Measurements from ENCODE around the gene AQP7.
"Not testable (repeated sequence)": the region's sequence is repeated elsewhere in the genome, so short reads cannot be mapped to it uniquely, and the experiment has no call there.

The AQP7 gene

DNA sequence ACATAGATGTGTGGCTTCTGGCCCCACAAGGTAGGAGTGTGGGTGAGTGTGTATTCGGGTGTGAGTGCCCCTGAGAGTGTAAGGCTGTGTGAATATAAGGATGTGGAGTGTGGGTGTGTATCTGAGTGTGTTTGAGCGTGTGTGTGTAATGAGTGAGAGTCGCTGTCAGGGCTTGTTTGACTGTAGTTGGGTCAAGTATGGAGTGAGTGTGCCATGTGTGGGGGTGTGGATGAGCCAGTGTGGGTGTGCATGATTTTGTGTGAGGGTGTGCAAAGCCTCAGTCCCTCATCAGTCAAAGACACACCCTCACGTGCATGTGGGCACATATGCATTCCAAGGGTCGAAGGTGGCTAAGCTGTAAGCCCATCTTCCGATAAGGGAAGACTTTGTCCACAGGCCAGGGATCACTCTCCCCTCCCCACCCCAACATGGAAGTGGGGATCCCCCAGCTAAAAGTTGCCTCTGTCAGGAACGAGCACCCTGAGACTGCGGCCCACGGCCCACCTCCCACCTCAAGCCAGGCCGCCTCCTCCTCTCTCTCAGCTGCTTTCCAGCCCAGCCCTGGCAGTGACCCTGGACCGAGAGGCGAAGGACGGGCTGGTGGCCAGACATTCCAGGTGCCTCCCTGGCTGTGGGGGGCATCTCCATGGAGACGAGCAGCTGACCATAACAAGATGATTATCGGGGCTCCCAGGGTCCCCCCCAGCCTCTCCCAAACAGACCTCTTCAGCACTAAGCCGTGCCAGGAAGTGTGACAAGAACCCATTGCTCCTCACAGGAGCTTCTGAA is 32.1 kb upstream of the AQP7 start:
- FAIRE-seq: no peak
- DNase-seq (ENCODE audit: extremely low spot score, insufficient read length, low read depth): no peak

DNA sequence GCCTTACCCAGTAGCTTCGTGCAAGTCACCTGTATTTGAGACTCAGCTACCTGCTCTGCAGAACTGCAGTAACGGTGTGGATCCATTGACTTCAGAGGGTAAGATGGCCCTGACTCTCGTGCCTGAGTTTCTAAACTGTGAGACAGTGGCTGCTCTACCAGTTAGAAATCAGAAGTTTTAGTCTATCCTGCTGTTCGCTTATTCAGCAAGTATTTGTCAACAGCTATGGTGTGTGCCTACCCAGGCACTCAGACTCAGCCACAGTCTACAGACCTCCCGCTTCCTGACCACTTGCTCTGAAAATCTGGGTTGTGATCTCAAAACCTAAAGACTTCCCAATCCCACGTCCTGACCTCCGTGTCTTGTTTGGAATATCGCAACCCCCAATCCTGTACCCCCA is 31.5 kb upstream of the AQP7 start:
- FAIRE-seq: no peak
- DNase-seq (ENCODE audit: extremely low spot score, insufficient read length, low read depth): no peak

DNA sequence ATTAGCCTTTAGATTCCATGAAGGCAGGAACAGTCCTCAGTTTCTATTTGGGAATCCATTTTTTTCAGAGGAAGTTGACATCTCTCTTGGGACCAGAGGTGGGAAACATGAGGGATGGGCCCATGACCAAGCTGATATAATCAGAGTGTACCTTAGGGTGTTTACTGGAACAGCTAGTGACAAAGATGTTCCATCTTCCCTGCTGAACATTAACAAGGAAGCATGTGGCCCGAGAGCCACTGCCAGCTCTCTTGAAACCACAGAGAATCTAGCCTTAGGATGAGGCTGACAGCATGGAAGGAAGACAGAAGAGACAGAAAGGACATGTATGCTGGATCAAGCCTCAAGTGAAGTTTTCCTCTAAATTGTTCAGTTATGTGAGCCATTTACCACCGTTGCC is 29.1 kb upstream of the AQP7 start:
- no peak for DNase-seq (ENCODE audit: extremely low spot score, insufficient read length, low read depth)
- FAIRE-seq: no peak

GRCh38 chr9:33430942-33431341 is 28.6 kb upstream of the AQP7 start:
- DNase-seq (ENCODE audit: extremely low spot score, insufficient read length, low read depth) (no peak), FAIRE-seq (no peak)

DNA sequence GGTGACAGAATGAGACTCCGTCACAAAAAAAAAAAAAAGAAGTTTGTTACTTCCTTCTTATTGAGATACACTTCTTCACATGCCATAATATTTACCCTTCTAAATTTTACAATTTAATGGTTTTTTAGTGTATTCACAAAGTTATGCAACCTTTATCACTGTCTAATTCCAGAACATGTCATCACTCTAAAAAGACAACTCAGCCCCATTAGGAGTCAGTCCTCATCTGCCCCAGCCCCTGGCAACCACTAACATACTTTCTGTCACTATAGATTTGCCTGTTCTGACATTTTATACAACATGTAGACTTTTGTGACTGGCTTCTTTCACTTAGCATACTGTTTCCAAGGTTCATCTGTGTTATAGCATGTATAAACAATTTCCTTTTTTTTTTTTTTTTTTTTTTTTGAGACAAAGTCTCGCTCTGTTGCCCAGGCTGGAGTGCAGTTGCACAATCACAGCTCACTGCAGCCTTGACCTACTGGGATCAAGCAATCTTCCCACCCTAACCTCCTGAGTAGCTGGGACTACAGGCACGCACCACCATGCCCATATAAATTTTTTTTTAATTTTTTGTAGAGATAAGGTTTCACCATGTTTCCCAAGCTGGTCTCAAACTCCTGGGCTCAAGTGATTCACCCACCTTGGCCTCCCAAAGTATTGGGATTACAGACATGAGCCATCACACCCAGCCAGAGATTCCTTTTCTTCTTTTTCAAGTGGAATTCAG is 27.1 kb upstream of the AQP7 start:
- no peak for FAIRE-seq
- no peak for DNase-seq (ENCODE audit: extremely low spot score, insufficient read length, low read depth)

DNA sequence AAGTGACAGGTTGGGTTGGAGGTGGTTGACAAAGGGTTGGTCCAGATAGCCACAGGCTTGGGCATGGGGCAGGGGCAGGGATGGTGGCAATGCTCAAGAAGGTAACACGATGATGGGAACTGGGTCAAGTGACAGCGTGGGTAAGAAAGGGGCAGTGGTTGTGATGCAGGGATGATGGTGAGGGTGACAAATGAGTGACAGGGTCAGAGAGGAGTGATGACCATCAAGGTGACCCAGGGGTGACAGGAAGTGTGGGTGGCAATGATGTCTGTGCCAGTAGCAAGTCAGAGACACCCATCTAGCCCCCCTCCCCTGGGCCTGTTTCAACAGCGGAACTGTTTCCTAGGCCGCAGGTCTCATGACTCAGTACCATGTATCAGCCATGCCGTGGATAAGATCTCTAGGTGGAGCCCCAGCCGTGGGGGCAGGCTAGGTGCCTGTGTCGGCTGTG is 24.5 kb upstream of the AQP7 start:
- no peak for DNase-seq (ENCODE audit: extremely low spot score, insufficient read length, low read depth)
- FAIRE-seq: no peak

GRCh38 chr9:33425128-33425533 is 22.8 kb upstream of the AQP7 start:
- no peak for FAIRE-seq

DNA sequence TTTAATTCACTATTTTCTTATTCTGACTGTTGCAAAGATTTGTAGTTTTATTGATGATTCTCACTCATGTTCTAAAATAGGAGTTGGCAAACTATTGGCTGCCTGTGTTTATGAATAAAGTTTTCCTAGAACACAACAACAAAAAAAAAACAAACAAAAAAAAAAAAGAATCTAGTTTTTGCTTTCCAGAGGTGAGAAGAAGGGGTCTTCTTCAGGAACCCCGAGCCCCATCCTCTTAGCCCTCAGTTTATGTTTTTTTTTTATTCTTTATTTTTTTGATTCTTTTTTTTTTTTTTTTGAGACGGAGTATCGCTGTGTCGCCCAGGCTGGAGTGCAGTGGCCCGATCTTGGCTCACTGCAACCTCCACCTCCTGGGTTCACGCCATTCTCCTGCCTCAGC is 22.1 kb upstream of the AQP7 start:
- not testable (repeated sequence) for FAIRE-seq; DNase-seq (ENCODE audit: extremely low spot score, insufficient read length, low read depth)

More at GRCh38 chr9:33425128-33425533, 22.8 kb upstream of the AQP7 start:
- DNase-seq (ENCODE audit: extremely low spot score, insufficient read length, low read depth): no peak

GRCh38 chr9:33424043-33424442 is 21.7 kb upstream of the AQP7 start:
- not testable (repeated sequence) for DNase-seq (ENCODE audit: extremely low spot score, insufficient read length, low read depth); FAIRE-seq

GRCh38 chr9:33419708-33420303 is 17.4 kb upstream of the AQP7 start:
- FAIRE-seq (no peak), DNase-seq (ENCODE audit: extremely low spot score, insufficient read length, low read depth) (no peak)

- DNase-seq (ENCODE audit: extremely low spot score, insufficient read length, low read depth) (no peak), FAIRE-seq (no peak)
These were observed 15.7 kb upstream of the AQP7 start for GRCh38 chr9:33418090-33418489.

- FAIRE-seq (no peak), DNase-seq (ENCODE audit: extremely low spot score, insufficient read length, low read depth) (no peak)
These were observed 14.6 kb upstream of the AQP7 start for GRCh38 chr9:33416996-33417395.

DNA sequence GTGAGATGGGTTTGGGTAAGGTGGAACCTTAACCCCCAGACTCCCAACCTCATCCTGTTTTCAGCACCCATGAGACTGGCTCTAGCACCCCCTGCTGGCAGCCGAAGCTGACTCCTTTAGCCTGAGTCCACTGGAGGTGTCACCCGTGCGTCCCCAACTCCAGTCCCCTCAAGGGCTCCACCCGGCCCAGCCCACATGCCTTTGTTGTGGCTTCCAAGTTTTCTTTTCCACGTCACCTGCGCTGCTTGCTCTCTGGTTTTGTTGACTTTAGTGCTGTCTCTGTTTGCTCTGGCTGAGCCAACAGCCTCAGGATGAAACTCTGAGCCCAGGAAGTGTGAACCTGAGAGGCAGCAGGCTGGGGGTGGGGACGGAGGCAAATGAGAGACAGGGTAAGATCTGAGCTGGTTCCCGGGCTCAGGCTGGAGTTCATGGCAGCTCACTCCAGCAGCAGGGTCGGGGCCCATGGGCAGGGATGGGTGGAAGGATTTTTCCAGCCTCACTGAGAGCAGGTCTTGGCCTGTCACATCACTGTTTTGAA is 13.2 kb upstream of the AQP7 start:
- peak; percentile 46 for DNase-seq (ENCODE audit: extremely low spot score, insufficient read length, low read depth)
- FAIRE-seq: peak; percentile 78

GRCh38 chr9:33414889-33415500 is 12.6 kb upstream of the AQP7 start:
- FAIRE-seq: no peak

GRCh38 chr9:33414268-33414667 is 11.9 kb upstream of the AQP7 start:
- no peak for DNase-seq (ENCODE audit: extremely low spot score, insufficient read length, low read depth)
- no peak for FAIRE-seq

More at GRCh38 chr9:33414889-33415500, 12.6 kb upstream of the AQP7 start:
- no peak for DNase-seq (ENCODE audit: extremely low spot score, insufficient read length, low read depth)

DNA sequence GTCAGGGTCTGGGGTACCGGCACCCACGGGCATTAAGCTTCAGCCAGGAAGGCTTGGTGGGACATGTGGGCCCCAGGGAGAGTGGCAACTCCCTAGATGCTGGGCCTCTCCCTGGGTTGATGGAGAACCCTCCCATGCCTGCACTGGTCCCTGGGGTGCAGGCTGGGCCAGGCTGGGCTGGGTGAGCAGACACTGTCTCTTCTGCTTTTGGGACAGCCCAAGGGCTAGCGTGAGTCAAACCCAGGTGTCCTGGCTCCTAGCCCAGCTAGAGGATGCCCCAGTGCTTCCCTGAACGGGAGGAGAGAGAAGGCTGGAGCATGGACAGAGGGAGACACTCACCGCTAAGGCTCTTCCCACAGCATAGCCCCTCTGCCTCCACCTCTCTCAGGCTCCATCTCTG is 5.7 kb upstream of the AQP7 start:
- FAIRE-seq (no peak), DNase-seq (ENCODE audit: extremely low spot score, insufficient read length, low read depth) (no peak)

DNA sequence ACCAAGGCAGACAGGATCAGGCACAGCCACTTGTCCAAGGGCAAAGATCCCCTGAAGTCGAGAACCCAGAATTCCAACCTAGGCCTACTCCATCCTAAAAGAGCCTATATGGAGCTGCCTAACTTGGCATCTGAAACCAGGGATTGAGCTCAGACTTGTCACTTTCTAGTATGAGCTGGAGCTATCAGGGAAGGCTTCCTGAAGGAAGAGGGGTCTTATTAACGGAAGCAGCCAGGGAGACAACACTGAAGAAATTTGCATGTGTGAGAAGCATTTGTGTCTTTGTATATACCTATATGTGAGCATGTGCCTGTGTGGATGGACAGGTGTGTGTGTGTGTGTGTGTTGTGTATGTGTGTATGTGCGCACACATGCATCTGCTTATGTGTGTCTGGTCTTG is 4.7 kb upstream of the AQP7 start:
- no peak for DNase-seq (ENCODE audit: extremely low spot score, insufficient read length, low read depth)
- FAIRE-seq: no peak

DNA sequence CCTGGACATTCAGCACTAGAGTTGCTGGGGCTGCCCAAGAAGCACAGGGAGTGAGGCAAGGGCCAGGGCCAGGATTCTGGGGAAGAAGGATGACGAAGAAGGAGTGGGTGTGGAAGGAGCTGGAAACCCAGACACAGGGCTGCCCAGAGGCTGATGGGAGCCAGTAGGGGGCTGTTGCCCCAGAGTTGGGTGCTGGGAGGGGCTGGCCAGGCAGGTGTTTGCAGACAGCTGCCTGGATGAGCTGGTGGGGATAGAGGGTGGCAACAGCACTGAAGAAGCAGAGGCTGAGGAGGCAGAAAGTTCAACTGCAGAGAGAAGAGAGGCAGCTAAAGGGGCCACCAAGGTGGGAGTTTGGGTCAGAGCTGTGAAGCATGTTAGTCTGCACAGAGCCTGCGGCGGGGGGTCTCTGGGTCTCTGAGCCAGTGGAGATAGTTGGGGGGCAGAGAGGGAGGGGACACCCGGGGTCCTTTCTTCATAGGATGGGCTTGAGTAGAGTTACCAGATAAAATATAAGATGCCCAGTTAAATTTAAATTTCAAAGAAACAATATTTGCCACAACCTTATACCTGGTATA is 2.5 kb upstream of the AQP7 start:
- no peak for DNase-seq (ENCODE audit: extremely low spot score, insufficient read length, low read depth)
- no peak for FAIRE-seq

GRCh38 chr9:33403941-33404787 is 1.8 kb upstream of the AQP7 start:
- no peak for FAIRE-seq
- no peak for DNase-seq (ENCODE audit: extremely low spot score, insufficient read length, low read depth)
